Activated CD4-positive, alpha-beta T cell treated with anti-CD3 and anti-CD28 coated beads, Interleukin-10, Interleukin-2, amounts not matched to agents 100 ng/mL and 50 ng/mL, durations not matched to agents 16 hours and 8 hours (primary cell): ENCODE results near the gene CFAP47.
"Not testable (repeated sequence)": the region's sequence is repeated elsewhere in the genome, so short reads cannot be mapped to it uniquely, and the experiment has no call there.

Experiments used
- DNase-seq: peaks from one replicate; pipeline ENCODE4 v3.0.0-alpha.2; 2020

Gene CFAP47, protein sequence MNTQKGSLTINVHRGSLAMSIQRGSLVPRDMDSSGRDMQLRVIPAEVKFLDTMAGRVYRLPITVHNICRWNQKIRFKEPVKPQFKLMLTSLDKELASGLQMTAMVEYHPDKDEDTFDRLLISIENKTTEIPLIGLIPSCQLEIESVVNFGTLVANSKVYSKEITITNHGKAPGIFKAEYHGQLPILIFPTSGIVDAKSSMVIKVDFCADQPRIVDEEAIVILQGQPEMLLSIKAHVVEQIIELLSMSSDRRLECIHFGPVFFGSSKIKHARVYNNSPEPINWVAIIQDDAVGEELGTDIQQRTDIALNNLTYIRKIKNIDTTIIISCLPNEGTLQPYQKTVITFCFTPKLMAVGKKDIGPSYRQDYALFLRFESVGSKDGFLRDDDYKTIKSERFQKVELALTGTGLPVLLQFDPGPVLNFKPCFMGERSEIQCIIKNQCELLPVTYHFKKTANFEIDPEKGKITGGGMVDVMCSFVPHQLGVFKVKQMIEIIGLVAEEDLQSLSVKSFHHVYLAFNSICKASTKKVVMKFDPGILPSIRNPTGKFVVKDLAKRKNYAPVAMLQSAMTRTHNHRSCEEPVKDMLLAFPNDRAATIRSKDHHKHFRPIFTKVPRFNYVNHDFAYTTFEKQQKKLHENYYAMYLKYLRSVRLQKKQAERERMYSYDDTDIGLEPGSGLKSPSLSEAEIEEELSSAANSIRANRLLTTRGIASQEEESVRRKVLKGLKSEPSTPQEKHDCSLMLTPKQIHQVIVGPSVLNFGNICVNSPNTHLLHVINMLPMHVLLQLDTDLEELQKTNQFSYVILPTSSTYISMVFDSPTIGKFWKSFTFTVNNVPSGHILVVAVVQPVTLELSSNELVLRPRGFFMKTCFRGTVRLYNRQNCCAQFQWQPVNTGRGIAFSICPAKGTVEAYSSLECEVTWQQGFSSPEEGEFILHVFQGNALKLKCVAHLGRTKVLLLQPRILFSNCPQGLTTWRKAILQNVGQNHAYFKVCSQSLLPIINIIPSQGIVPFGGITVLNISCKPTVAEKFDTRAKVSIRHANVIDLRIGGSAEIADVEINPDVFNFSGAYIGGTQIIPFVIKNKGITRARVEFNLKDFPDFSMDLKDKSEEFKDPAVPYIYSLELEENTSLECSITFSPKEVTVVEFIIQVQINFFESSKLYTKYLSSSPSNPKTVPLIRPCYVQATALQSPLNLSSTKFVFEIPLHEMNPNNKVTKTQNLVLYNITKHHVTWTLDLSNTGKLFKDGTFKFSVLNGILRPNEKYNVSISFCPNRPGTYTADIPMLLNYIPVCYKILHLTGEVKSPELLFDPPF (N-terminal part only)

DNA sequence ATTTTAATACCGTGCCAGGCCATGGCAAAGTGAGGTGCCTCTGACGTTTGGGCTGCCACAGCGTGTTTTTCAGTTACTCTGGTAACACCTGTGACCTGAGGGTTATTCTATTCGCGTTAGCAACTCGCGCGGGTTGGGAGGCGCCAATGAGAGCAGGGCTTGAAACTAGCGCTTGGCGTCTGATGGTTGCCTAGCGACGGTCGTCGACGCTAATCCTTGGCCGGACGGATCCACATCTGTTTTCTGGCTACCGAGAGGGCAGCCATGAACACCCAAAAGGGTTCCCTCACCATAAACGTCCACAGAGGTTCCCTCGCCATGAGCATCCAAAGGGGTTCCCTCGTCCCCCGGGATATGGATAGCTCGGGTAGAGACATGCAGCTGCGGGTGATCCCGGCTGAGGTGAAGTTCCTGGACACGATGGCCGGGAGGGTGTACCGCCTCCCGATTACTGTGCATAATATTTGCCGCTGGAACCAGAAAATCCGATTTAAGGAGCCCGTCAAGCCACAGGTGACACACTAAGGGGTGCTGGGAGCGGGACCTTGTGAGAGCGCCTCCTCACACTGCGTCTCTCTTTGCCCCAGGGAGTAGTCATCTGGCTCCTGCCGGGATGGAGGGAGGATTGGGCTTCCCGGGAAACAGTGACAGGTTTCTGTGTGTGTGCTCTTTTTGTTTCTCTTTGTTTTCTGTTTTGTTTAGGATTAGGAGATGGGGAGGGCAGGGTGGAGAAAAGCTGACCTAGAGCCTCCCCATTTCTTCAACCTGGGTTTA, at the start of gene CFAP47:
CFAP47 (plus strand) TSS at position 199 of the 774 bp plus-strand sequence; CDS start at position 265, 66 bp downstream.
- no peak for DNase-seq

DNA sequence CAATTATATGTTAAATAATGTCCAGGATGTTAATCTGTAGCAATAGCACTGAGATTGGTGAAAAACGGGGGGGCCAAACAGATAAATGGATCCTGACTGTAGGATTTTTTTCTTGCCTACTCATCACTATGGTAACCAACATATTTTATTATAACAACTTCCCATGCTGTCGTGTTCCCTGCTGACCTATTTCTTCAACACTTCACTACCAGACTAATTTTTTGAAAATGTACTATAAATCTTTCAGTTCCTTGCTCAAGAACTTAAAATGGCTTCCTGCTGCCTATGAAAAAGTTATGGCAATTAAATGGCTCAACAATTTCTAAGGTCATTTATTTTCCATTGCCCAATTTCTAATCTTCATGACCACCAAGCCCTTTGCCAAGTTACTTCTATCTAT, 38.9 kb upstream of the CFAP47 start:
- no peak for DNase-seq

DNA sequence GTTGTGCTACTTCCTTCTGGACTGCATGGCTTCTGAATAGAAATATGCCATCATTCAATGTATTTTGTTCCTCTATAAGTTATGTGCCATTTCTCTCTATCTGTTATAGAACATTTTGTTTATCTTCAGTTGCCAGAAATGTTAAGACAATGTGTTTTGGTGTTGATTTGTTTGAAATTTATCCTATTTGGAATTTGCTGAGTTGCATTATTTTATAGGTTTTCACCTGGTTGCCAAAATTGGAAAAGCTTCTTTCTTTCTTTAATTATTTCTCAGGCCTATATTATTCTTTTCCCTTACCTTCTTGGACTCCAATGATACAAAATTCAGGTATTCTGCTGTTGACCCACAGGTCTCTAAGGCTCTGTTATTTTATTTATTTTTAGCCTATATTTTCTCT, 33.4 kb upstream of the CFAP47 start:
- no peak for DNase-seq

DNA sequence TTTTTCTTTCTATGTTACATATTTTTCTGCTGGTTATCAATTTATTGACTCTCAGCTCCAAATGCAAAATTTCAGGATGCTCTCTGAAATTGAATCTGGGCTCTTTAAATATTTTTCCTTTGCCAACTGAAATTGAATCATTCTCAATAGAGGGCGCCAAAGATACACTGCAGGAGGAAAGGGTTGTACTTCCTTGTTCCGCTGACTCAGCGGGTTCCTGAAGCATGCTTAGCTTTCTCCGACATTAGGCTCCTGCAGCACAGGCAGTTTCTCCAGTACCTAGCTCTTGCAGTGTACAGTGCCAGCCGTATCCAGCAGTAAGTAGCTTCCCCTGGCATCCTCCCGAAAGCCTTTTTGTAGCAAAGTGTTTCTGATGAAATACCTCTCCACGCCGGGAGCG, 28.8 kb upstream of the CFAP47 start:
- DNase-seq = peak; percentile 71

DNA sequence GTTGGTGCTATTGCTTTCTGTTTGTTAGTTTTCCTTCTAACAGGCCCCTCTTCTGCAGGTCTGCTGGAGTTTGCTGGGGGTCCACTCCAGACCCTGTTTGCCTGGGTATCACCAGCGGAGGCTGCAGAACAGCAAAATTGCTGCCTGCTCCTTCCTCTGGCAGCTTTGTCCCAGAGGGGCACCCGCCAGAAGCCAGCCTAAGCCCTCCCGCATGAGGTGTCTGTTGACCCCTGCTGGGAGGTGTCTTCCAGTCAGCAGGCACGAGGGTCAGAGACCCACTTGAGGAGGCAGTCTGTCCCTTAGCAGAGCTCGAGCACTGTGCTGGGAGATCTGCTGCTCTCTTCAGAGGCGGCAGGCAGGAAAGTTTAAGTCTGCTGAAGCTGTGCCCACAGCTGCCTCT, 67.3 kb downstream of the CFAP47 start:
- DNase-seq = not testable (repeated sequence)

DNA sequence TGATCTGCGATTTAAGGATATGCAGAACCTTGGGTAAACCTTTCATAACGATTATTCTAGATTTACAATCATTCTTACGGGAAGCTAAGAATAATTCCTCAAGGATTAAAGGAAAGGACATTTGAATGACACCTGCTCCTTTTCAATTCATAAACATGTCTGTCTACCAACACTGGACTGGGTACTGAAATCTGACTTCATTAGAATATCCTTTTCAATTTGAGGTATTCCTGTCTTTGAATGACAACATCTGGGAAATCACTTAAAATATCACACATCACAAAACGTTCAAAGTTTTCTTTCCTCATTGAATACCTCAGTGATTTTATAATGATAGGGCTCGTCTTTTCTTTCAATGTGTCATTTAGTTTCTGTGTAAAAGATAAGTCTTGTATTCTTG, 87.7 kb downstream of the CFAP47 start:
- DNase-seq = no peak

DNA sequence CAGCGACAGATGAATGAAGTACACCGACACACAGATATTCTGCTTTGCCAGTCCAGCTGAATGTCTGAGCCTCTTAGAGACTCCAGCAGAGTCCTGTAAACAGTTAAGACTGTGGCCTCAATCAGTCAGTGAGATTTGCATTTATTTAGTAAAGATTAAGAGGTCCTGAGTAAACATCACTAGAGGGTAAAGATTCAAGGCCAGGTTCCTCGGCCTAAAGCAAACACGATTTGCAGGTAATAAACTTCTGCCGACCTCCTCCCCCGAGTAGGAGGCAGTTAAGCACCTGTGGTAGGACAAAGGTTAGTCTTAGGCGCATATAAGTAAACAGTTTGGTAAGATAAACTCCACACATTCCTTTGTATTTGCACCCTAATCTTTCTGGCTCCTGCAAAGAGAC, 99.6 kb downstream of the CFAP47 start:
- DNase-seq = no peak

DNA sequence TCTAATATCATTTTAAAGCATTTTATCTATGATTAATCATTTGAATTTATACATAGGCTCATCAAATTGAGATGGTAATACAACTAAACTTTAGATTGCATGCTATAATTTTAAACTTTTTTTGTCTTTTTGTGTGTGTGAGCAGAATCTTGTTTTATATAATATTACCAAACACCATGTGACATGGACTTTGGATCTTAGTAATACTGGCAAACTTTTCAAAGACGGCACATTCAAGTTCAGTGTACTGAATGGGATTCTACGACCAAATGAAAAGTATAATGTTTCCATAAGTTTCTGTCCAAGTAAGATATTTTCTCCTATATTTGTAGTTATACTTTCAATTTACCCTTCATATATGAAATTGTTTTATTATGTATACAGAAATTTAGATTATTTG, 116.0 kb downstream of the CFAP47 start:
- no peak for DNase-seq

DNA sequence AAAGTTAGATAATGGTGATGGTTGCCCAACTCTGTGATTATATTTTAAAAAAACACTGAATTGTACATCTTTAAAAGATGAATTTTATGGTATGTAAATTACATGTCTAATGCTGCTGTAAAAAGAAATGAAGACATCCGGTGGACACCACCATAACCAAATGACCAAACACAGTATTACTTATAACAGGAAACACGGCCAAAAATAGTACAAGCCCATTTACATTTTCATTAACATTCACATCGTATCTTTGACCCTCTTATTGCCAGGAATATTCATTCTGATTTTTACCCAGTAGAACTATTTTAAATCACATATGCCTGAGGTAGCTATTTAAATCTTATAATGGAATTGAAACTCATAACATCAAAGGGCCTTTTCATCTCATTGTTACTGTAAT, 143.2 kb downstream of the CFAP47 start:
- no peak for DNase-seq

DNA sequence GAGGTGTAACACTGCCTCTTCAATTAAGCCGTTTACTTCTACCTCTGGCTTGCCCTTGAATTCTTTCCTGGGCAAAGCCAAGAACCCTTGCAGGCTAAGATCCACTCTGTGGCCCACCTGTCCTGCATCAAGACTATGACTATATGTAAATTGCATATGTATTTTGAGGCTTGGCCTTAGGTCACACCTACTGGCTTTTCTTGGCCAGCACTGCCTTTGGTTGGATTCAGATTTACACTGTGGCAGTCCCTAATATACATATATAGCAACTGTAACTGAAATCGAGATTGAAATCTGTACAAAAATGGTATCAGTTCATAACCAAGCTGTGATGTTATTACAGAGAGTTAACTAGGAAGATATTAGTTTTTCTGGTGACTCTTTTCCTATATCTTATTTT, 151.5 kb downstream of the CFAP47 start:
- DNase-seq = no peak

DNA sequence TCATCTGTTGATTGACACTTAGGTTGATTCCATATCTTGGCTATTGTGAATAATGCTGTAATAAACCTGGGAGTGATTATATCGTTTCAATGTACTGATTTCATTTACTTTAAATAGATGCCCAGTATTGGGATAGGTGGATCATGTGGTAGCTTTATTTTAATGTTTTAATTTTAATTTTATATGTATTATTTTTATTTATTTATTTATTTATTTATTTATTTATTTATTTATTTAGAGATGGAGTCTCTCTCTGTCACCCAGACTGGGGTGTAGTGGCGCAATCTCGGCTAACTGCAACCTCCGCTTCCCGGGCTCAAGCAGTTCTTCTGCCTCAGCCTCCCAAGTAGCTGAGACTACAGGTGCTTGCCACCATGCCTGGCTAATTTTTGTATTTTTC, 155.5 kb downstream of the CFAP47 start:
- not testable (repeated sequence) for DNase-seq

DNA sequence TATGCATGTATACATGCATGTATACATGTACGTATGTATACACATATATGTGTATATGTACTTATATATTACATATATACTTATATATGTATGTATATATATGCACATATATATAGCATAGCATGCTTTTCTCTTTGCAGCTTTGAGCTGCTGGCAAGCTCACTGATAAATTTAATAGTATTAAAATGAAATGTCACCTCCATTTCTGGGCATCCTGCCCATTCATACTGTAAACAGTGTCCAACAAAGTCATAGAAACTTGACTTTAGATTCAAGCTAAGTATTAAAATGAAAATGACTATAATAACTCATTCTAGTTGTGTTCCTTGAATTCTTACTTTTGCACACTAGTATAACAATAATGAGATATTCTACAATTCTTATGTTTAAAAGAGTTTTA, 163.7 kb downstream of the CFAP47 start:
- no peak for DNase-seq

DNA sequence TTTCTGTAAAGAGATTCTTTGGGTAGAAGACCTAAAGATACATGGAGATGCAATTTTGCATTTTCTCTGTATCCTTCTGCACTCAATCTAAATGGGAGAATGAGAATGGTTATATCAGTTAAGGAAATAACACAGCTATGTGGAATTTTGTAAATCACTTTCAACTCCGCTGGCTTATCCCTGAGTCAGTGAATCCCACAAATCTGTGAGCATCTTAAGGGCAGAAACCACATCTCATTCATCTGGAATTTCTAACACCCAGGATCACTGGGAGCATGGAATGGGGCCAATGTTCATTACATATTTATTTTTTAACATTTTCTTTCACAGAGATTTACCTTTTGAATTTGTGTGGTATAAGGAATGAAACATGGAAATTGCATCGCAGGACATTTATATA, 167.8 kb downstream of the CFAP47 start:
- DNase-seq = no peak

DNA sequence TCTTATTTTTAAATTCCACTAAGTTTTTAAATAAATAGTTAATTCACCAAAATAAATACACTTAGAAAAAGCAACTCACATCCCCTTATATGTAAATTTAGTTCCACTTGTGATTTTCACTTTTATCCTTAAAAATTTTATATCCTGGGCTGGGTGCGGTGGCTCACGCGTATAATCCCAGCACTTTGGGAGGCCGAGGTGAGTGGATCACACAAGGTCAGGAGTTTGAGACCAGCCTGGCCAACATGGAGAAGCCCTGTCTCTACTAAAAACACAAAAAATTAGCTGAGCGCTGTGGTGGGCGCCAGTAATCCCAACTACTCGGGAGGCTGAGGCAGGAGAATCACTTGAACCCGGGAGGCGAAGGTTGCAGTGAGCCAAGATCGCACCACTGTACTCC, 169.4 kb downstream of the CFAP47 start:
- not testable (repeated sequence) for DNase-seq

DNA sequence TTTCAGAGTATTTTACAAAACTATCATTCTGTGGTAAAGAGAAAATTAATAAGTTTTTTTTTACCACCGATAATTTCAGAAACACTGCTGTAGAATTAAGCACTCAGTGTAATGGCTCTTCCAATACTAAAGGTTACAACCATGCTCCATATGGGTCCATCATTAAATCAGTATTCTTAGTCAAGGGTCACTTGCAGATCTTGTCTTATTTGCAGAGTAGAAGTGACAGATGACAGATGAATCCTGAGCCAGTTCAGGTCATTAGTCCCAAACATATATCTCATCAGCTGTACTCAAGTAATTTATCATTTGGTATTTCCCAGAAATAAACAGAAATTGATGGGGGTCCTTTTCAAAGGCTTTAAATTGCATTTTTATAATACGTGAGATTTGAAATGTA, 182.9 kb downstream of the CFAP47 start:
- DNase-seq = no peak

DNA sequence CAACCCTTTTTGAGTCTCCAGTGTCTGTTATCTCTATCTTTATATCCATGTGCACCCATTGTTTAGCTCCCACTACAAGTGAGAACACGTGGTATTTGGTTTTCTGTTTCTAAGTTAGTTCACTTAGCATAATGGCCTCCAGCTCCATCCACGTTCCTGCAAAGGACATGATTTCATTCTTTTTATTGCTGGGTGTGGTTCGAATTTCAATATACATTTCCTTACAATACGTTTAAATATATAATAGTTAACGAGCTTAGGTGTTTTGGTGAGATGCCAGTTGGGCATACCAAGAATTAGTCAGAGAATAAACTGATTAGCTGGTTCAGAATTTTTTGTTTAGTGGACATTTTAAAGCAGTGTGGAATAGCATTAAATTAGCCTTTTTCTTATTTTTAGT, 196.7 kb downstream of the CFAP47 start:
- DNase-seq = no peak

DNA sequence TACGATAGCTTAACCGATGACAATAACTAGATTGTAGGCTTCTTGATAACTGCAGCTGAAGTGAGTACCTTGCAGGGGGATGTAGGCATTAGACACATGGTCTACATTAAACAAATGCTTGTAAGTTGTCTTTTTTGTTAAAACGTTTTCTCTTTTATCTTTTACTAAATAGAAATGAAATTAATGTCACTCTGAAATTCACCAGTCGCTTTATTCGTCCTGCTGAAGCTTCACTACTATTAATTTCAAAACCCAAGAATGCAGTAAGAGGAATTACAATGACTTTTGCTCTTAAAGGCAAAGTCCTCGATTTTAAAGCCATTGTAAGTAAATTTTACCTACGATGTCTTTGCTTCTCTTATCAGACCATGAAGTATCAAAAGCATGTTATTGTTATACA, 239.7 kb downstream of the CFAP47 start:
- DNase-seq = no peak

DNA sequence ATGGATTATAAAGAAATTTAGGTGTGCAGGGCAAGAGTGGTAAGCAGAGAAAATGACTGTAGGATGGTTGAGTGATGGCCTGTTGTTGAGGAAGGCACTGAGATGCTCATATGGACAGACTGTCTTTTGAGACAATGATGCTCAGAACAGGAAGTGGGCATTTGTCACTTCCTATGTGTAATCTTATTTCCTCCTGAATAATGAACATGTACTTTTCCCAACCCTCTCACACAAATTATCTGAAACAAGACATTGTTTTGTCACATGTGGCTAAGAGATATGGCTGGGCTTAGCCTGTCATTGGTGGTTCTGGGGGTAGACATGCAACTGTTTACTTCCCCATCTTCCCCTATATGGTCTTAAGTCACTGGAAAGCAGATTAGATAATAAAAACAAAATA, 240.5 kb downstream of the CFAP47 start:
- DNase-seq = no peak

DNA sequence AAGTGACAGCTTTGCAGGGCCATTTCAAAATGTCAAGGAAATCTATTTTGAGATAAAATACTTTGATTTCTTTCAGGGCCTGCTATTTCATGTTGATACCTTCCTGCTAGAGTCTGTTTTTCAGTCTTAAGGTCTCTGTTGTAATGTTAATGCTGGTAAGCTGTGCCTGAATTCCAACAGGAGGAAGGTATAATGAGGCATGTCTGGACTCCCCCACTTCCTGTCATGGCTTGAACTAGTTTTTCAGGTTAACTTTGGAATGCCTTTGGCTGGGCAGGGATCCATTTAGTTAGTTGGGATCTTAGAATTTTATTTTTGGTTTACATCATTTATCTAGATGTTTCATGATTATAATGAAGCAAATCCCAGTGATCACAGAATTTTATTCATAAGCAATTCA, 279.0 kb downstream of the CFAP47 start:
- DNase-seq = no peak

DNA sequence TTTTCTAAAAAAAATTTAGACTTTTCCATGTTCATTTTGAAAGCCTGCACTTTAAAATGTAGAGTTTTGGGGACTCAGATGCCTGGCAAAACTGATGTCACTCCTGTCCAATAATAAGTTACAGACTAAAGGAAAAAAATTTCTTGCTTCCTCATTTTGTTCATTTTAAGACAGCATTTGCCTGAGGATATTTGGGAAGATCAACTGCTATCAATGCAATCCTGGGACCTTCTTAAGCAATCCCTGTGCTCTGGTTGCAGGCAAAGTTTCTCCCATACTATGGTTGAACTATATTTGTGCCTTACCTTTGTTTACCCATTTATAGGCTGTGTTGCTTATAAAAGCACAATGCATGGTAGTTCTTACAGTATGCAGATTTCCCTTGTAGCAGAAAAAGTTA, 280.4 kb downstream of the CFAP47 start:
- DNase-seq = no peak

DNA sequence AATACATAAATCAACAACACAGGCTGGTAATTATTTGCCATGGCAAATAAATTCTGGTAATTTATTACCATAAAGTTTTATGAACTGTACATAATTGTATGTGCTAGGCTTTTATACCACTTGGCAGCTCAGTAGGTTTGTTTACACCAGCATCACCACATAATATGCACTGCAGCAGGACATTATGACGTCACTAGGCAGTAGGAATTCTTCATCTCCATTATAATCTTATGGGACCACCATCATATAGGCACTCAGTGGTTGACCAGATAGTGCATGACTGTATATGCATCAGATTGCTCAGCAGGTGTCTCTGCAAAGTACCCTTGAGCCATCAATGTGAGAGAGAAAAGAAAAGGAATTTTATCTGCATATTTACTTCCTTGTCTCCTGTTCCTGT, 295.4 kb downstream of the CFAP47 start:
- DNase-seq = no peak

DNA sequence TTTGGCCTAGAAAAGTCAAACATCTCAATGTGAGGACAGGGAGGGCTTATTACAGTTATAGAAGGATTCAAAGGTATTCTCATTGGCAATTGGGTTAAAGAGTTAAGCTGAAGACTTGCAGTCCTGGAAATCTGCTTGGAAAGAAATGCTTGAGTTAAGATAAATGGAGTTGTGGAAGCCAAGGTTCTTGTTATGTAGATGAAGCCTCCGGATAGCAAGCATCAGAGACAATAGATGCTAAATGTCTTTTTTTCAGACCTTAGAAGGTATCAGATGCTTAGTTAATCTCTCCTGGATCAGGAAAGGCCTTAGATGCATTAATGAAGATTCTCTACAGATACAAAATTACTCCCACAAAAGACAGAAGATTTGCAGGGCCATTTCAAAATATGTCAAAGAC, 299.3 kb downstream of the CFAP47 start:
- DNase-seq = no peak
